T47D (cell line): ENCODE data around the gene GPR137B.
A peak's percentile ranks its signal among the peaks of the same experiment; 100 is the strongest.

ENCODE experiments used
- DNase-seq, 2 experiments: peaks; one replicate each; pipeline versions ENCODE4 v3.0.0 to v3.0.0-alpha.2; 2011 to 2012; ENCODE audit warnings: low read depth in 1 of 2, low spot score in 1 of 2
- JUND ChIP-seq: IDR thresholded peaks from 2 replicates; pipeline ENCODE4 v1.6.1; 2012; ENCODE audit warnings: low read depth
- in situ Hi-C: cut with HindIII; loops from 2 replicates; pipeline ENCODE4 v1.10.0; 2016; ENCODE audit warnings: low sequenced_read_pairs, low pct_unique_long_range_greater_than_20kb

GPR137B gene

DNA sequence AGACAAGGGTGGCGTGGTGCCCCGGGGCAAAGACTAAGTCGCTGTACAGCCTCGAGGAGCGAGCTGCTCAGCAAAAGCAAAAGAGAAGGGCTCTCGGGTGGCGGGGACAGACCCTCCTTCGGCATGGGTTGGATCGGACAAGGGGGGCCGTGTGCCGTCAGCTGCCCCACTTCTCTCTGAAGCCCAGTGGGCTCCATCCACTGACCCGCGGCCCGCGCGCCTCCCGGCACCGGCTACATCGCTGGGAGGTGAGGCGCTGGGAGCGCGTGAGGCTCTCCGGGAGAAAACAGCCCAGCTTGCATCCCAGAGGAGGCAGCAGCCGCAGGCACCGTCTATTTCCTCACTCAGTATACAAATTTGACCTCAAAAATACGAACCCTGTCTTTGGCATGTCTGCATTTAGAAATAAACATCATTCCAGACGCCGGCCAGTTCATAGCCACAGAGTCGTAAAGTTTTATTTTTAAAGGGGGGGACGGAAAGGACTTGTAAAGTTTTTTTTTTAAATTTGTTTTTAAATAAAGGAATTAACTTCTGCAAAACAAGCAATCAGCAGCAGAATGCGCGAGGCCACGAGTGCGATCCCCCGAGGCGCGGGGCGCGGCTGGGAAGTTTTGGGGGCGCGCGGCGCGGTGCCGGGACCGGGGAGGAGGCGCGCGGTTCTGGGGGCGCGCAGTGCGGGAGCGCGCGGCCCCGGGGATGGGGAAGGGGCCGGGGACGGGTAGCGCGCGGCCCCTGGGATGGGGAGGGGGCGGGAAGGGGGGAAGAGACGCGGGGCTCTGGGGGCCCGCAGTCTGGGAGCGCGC, 689 bp upstream of the GPR137B start:
- in situ Hi-C loops: no loop called here
- no peak for TF ChIP-seq JUND
- DNase-seq: peak; percentile 57 to 63

- in situ Hi-C loops: no loop called here
- no peak for DNase-seq
- no peak for TF ChIP-seq JUND
Measured at GRCh38 chr1:236143104-236143948, 987 bp downstream of the GPR137B start.

- DNase-seq: peak in 1 of 2 experiments; percentile 22
- TF ChIP-seq JUND: no peak
- in situ Hi-C loops: no loop called here
Measured at GRCh38 chr1:236144033-236144432, 1.7 kb downstream of the GPR137B start.

DNA sequence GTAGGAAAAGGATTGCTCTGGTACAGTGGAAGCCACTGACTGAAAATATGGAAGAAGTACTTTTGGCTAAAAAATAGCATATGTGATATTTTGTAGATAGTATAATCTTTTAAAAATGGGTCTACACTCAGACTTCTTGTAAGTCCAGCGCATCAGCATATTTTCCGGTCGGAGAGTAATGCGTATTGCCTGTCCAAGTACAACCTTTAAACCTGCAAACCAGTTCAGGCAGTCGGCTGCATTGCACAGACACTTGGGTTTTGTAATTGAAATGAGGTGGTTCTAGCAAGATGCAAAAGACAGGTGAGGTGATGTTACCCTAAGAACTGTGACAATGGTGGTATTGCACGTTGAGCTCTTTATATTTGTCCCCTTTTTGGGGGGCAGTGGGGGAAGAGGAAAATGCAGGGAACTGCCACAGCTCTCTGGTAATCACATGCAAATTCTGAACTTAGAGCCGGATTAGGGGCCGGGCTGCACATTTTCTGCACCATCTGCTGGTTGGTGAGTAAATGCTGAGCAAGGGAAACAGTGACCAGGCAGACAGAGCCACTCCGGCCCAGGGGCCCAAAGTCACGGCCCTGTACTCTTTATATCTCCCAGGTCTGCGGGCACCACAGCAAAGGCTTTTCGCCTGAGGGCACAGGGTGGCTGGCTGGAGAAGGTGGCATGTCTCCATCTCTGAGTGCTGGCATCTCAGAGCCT, 2.3 kb downstream of the GPR137B start:
- in situ Hi-C loops: no loop called here
- peak; percentile 73 to 77 for DNase-seq
- TF ChIP-seq JUND: no peak

- DNase-seq: no peak
- in situ Hi-C loops: no loop called here
- no peak for TF ChIP-seq JUND
Measured at GRCh38 chr1:236147068-236147467, 4.7 kb downstream of the GPR137B start.

GRCh38 chr1:236147521-236148469, 5.5 kb downstream of the GPR137B start:
- TF ChIP-seq JUND: no peak
- DNase-seq: peak; percentile 39 to 52
- in situ Hi-C loops: no loop called here

DNA sequence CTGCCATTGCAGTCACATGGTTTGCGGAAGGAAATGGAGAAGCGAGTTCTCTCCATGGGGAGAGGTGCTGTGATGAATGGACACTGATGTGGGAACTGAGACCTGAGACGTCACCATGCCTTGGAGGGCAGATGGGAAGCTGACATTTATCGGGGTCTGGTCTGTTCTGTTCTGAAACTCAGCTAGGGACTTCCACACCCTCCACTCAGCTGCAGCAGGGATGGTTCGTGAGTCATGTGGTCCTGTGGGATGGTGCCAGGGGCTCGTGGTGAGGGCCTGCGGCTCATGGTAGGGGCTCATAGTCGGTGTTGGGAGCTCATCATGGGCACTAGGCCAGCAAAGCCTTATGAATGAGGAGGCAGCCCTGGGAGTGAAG, 6.1 kb downstream of the GPR137B start:
- no peak for DNase-seq
- in situ Hi-C loops: no loop called here
- TF ChIP-seq JUND: no peak

DNA sequence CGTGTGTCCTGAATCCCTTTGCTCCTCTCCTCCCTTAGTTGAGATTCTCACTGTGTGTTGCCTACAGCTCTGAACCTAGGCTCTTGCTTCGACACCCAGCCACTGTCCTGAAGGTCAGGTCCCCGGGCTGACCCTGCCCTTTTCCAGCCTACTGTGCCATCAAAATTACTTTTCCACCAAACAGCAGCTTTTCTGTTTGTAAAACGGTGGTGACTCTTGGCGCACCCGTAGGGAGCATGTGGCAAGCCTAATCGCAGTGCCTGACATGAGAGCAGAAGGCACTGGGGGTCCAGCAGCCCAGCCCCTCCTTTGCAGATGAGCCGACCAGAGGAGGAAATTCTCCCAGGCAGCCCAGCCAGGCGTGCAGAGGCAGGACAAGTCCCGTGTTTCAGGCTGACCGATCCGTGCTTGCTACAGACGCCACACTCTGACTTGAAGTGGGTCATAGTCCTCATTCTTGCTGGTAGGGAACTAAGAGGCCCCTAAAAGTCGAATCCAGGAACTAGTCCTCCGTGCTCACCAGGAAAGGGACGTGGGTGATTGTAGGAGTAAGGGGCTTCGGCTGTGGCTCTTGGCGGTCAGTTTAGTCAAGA, 6.8 kb downstream of the GPR137B start:
- TF ChIP-seq JUND: no peak
- in situ Hi-C loops: no loop called here
- no peak for DNase-seq

DNA sequence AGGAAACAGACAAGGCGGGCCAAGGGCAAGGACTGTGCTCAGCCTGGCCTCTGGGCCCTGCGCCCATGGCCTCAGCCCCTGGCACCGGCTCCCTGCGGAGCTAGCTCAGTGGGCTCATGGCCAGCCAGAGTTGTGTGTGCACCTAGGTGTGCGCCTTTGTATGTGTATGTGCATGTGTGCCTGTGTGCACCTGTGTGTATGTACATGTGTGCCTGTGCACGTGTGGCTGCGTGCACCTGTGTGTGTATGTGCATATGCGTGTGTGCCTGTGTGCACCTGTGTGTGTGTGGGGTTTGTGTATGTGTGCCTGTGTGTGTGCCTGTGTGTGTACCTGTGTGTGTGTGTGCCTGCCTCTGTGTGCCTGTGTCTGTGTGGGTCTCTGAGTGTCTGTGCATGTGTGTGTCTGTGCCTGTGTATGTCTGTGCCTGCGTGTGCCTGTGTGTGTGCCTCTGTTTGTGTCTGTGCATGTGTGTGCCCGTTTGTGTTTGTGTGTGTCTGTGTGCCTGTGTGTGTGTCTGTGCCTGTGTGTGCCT, 7.4 kb downstream of the GPR137B start:
- in situ Hi-C loops: no loop called here
- TF ChIP-seq JUND: no peak
- no peak for DNase-seq

DNA sequence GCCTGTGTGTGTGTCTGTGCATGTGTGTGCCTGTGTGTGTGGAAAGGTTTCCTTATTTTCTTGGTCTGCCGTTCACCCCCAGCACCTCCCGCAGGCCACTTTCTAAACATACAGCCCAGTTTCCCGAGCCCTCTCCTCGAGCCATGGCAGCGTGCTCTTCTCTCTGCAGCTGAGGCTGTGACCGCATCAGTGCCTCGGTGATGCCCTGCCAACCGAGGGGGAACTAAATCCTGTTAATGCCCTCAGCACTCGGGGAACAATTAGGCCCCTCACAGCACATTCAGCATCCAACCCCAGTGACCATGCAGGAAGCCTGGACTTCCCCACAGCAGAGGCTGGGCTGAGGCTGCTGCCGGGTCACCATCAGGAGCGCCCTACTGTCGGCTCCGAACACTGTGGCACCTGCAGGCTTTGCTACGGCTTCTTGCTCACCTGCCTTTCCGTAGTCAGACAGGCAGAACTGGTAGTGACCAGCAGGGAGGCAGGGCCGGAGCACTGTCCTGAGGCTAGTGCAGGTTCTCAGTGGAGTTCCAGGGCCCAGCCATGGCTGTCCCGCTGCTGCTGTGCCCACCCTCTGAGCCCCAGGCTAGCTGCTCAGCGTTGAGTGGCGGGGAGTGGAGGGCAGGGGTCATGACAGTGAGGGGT, 8.1 kb downstream of the GPR137B start:
- TF ChIP-seq JUND: no peak
- peak; percentile 91 for DNase-seq
- in situ Hi-C loops: no loop called here

GRCh38 chr1:236150986-236151385, 8.6 kb downstream of the GPR137B start:
- DNase-seq: peak; percentile 69 to 78

More at GRCh38 chr1:236150986-236151385, 8.6 kb downstream of the GPR137B start:
- TF ChIP-seq JUND: no peak
- in situ Hi-C loops: no loop called here
